GM10847 (cell line): Measurements from ENCODE around the gene LENG9.

Experiments
- POLR2A ChIP-seq: IDR thresholded peaks from 2 replicates; pipeline ENCODE4 v1.6.1; 2011; ENCODE audit not compliant: insufficient read length; ENCODE audit errors: extremely low read depth

The LENG9 gene

DNA sequence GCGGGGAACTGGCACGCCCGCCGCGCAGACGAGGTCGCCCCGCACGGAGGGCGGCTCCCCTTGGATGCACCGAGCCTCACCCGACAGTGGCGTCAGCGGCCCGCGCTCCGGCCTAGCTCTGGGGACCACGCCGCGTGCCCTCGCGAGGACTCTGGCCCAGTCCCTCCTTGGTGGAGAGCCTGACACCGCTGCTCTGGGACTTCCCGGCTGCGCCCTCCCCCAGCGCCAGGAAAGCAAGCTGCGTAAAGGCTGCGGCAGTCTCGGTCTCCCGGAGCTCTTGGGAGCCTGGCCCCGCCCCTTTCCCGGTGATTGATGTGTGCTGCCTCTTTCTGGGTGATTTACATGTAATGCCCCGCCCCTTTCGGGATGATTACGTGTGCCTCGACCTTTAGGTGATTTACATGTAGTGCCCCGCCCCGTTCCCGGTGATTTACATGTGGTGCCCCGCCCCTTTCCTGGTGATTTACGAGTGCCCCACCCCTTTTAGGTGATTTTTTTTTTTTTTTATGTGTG lies at the start of gene LENG9:
Gene LENG9 (minus strand): TSS at position 248 of the 513 bp plus-strand sequence. CDS start 252 bp downstream, outside the sequence.
- TF ChIP-seq POLR2A: peak; percentile 83

- TF ChIP-seq POLR2A: no peak
Observed at GRCh38 chr19:54507824-54508223, 44.2 kb upstream of the LENG9 start.

DNA sequence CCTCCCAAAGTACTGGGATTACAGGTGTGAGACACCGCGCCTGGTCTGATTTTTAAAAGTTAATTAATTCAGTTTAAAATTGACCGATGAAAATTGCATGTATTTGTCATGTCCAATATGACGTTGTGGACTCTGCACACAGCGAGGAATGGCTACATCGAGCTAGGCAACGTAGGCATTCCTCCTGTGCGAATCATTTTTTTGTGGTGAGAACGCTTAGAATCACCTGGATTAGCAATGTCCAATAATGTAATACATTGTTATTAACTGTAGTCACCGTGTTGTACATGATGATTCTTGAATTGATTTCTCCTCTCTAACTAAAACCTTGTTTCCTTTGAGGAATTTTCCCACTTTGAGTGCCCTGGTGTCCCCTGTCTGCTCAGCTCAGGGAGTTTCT lies 42.5 kb upstream of the LENG9 start:
- no peak for TF ChIP-seq POLR2A

GRCh38 chr19:54502518-54503048 lies 39.0 kb upstream of the LENG9 start, which contains the start of gene LAIR2:
Gene LAIR2, plus strand, starts transcription at chr19:54502831. Its CDS starts 88 bp downstream, at chr19:54502919.
- TF ChIP-seq POLR2A: no peak

DNA sequence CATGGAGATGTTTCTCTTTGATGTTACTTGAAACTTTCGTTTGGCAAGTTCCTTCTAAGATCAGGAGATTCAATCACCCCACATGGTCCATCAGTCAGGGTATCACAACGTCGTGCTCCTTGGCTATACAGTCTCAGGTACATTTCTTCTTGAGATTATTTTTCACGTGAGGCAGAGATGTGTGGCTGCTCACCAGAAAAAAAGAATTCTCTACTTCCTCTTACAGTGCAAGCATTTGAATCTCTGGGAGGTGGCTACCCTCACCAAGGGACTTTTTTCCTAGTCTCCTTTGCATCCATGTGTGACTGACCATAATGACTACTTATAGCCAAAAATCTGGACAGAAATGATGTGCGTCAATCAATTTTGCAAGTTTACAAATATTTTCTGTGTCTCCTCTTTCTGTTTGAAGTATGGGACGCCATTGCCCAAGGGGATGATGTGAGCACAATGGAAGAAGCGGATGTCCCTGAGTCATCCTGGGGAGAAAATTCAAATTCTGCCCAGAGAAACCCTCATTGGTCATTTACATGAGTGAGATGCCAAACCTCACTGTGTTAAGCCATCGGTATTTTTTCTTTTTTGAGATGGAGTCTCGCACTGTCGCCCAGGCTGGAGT lies 30.5 kb upstream of the LENG9 start:
- TF ChIP-seq POLR2A: no peak

DNA sequence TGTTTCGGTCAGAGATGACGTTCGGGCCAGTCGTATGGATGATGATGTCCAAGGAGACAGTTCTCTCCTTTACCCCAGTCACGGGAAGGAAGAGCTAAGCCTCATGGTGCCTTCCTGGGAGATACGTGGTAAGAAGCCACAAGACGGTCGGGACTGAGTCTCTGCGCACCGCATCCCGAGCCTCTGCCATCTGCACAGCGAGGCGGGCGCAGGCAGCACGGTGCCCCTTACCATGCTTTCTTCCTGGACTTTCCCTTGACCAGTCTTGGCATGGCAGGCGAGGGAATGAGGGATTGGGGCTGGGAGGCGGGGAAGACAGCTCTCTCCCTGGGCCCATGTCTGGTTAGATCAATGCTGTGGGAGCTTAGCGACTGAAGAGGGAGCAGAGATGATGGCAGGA lies 29.0 kb upstream of the LENG9 start:
- TF ChIP-seq POLR2A: no peak

GRCh38 chr19:54489766-54490165 lies 26.2 kb upstream of the LENG9 start:
- no peak for TF ChIP-seq POLR2A

GRCh38 chr19:54489341-54489740 lies 25.8 kb upstream of the LENG9 start:
- TF ChIP-seq POLR2A: no peak

GRCh38 chr19:54485851-54486250 lies 22.3 kb upstream of the LENG9 start:
- no peak for TF ChIP-seq POLR2A

DNA sequence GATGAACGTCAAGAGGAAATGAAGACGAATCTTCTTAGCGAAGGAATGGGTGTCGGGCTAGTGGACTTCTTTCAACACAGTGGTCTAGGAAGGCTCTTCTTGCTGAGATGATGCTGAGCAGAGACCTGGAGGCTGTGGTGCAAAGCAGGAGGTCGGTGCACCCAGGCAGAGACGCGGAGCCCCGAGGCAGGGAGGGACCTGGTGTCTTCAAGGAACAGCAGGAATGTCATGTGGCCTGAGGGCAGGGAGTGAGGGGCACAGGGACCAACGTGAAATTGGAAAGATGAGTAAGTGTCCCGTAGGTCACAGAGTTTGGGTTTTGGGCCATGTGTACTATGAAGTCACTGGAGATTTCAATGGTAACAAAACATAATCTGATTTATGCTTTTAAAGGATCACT lies 20.9 kb upstream of the LENG9 start:
- TF ChIP-seq POLR2A: no peak

DNA sequence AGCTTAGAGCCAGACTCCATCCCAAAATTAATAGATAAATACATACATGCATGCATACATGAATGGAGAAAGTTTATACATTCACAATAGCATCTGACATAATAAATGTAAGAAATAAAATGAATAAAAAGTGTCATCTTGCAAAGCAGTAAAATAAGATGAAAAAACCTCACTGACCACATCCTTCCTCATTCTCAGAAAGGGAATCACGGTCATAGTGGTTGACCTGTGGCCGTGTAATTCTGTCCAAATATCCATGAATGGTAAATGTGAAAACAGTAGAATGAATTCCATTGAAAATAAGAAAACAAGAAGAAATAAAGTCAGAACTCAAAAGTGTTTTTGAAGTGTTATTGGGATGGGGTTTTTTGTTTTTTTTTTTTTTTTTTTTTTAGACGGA lies 19.3 kb upstream of the LENG9 start:
- no peak for TF ChIP-seq POLR2A

GRCh38 chr19:54481326-54481930 lies 17.9 kb upstream of the LENG9 start:
- no peak for TF ChIP-seq POLR2A

DNA sequence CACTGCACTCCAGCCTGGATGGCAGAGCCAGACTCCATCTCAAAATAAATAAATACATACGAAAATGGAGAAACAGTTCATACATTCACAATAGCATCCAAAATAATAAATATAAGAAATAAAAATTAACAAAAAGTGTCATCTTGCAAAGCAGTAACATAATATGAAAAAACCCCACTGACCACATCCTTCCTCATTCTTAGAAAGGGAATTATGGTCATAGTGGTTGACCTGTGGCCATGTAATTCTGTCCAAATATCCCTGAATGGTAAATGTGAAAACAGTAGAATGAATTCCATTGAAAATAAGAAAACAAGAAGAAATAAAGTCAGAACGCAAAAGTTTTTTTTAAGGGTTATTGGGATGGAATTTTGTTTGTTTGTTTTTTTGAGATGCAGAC lies 16.5 kb upstream of the LENG9 start:
- no peak for TF ChIP-seq POLR2A

- no peak for TF ChIP-seq POLR2A
Observed at GRCh38 chr19:54478677-54479266, 15.2 kb upstream of the LENG9 start.

DNA sequence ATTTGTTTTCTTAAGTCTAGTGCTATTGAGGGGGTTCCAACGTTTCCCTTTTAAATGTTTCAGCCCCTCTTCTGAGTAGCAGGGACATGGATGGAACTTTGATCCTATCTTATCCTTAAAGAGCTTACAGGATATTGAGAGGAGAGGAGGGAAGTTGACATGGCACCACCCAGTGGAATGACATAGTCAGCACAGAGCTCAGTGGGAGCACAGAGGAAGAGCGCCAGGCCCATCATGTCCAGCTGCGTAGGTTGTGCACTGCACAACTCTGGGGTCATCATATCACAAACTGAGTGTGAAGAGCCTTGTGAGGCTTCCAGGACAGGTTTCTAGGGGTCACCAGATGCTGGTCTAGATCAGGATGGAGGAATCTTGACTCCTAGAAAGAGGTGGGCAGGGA lies 14.1 kb upstream of the LENG9 start:
- no peak for TF ChIP-seq POLR2A

GRCh38 chr19:54475706-54476105 lies 12.1 kb upstream of the LENG9 start:
- no peak for TF ChIP-seq POLR2A
